ENCODE results near the gene CHRM2. TPM values are rescaled to one million over a fixed set of nuclear protein-coding genes. Genes with fewer than 3 reads are reported as not detected.

The CHRM2 gene
- total RNA-seq, 1 donor from 2014 or later: not detected

- H3K36me3 ChIP-seq: no peaks in the 10 kb centered on the region
- no peak for TF ChIP-seq CTCF (IDR thresholded peaks at IDR 0.05)
- H3K4me3 ChIP-seq: no peak overlapping the region
- no peaks in the 10 kb centered on the region for H3K4me1 ChIP-seq
- DNase-seq (ENCODE audit: low spot score in 2 of 2): no peak
- H3K27ac ChIP-seq: no peak overlapping the region
- intact Hi-C loops (cut with DNase I): no loop called here
- H3K9me3 ChIP-seq: no peaks in the 10 kb centered on the region
- H3K27me3 ChIP-seq: no peaks in the 10 kb centered on the region
Observed at GRCh38 chr7:136937436-136937835, 69.0 kb downstream of the CHRM2 start.

DNA sequence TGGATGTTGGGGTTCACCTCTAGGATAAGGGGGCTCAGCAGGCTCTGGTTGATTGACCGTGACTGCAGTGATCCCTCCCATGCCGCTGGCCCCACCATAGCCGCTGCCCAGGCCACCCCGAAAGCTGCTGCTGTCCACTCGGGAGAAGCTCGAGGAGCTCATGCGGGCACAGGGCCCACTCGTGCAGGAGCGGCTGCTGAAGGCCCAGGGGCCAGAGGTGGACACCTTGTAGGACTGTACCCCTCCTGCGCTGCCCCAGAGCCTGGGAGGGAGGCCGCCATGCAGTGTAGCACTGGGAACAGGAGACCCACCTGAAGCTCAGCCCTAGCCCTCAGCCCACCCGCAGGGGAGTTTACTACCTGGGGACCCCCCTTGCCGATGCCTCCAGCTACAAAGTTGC is 70.0 kb downstream of the CHRM2 start:
- H3K4me1 ChIP-seq: no peaks in the 10 kb centered on the region
- TF ChIP-seq CTCF (IDR thresholded peaks at IDR 0.05): no peak
- no peak for DNase-seq (ENCODE audit: low spot score in 2 of 2)
- H3K27ac ChIP-seq: no peak overlapping the region
- H3K36me3 ChIP-seq: no peaks in the 10 kb centered on the region
- no peaks in the 10 kb centered on the region for H3K9me3 ChIP-seq
- no peaks in the 10 kb centered on the region for H3K27me3 ChIP-seq
- no peak overlapping the region for H3K4me3 ChIP-seq
- intact Hi-C loops (cut with DNase I): no loop called here

- no peaks in the 10 kb centered on the region for H3K9me3 ChIP-seq
- no peak for DNase-seq (ENCODE audit: low spot score in 2 of 2)
- intact Hi-C loops (cut with DNase I): no loop called here
- no peak overlapping the region for H3K27ac ChIP-seq
- no peaks in the 10 kb centered on the region for H3K27me3 ChIP-seq
- no peaks in the 10 kb centered on the region for H3K4me1 ChIP-seq
- H3K36me3 ChIP-seq: no peaks in the 10 kb centered on the region
- H3K4me3 ChIP-seq: no peak overlapping the region
- no peak for TF ChIP-seq CTCF (IDR thresholded peaks at IDR 0.05)
Observed at GRCh38 chr7:136940122-136940521, 71.7 kb downstream of the CHRM2 start.

- no peak for DNase-seq (ENCODE audit: low spot score in 2 of 2)
- no peak for TF ChIP-seq CTCF (IDR thresholded peaks at IDR 0.05)
- no peaks in the 10 kb centered on the region for H3K27me3 ChIP-seq
- H3K4me3 ChIP-seq: no peak overlapping the region
- H3K27ac ChIP-seq: no peak overlapping the region
- intact Hi-C loops (cut with DNase I): no loop called here
- H3K36me3 ChIP-seq: no peaks in the 10 kb centered on the region
- no peaks in the 10 kb centered on the region for H3K9me3 ChIP-seq
- no peaks in the 10 kb centered on the region for H3K4me1 ChIP-seq
Observed at GRCh38 chr7:136940917-136941316, 72.5 kb downstream of the CHRM2 start.

DNA sequence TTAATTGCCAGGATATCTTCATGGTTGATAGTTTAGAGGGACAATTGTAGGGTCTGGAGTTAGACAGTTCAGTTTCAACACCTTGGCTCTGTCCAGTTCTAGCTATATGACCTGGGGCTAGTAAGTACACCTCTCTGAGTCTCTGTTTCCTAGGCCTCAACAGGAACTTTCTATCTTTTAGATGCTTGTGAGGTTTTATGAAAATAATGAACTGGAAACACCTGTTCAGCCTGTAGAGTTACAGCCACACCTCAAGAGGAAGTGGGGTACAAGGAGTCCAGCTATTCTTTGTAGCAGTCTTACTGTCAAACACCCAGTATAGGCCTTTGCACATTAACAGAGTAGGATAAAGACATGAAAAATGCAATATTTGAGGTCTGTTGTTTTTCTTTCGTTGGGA is 73.4 kb downstream of the CHRM2 start:
- no peaks in the 10 kb centered on the region for H3K36me3 ChIP-seq
- H3K27me3 ChIP-seq: no peaks in the 10 kb centered on the region
- intact Hi-C loops (cut with DNase I): no loop called here
- TF ChIP-seq CTCF (IDR thresholded peaks at IDR 0.05): no peak
- DNase-seq (ENCODE audit: low spot score in 2 of 2): no peak
- no peaks in the 10 kb centered on the region for H3K4me1 ChIP-seq
- no peak overlapping the region for H3K27ac ChIP-seq
- H3K4me3 ChIP-seq: no peak overlapping the region
- no peaks in the 10 kb centered on the region for H3K9me3 ChIP-seq

GRCh38 chr7:136942401-136942800 is 73.9 kb downstream of the CHRM2 start:
- Histone ChIP-seq H3K27me3 (no peaks in the 10 kb centered on the region), H3K9me3 (no peaks in the 10 kb centered on the region), H3K4me1 (no peaks in the 10 kb centered on the region), H3K4me3 (no peak overlapping the region), H3K36me3 (no peaks in the 10 kb centered on the region), H3K27ac (no peak overlapping the region)
- DNase-seq (ENCODE audit: low spot score in 2 of 2): no peak
- no peak for TF ChIP-seq CTCF (IDR thresholded peaks at IDR 0.05)
- intact Hi-C loops (cut with DNase I): no loop called here

Measured in ascending aorta (tissue), 2 donors.